GM18526 (cell line): Measurements from ENCODE around the gene TGM6.

Experiments used
- POLR2A ChIP-seq: IDR thresholded peaks from 3 replicates; pipeline ENCODE4 v1.6.1; 2011; ENCODE audit not compliant: insufficient read length; ENCODE audit errors: extremely low read depth

The TGM6 gene

DNA sequence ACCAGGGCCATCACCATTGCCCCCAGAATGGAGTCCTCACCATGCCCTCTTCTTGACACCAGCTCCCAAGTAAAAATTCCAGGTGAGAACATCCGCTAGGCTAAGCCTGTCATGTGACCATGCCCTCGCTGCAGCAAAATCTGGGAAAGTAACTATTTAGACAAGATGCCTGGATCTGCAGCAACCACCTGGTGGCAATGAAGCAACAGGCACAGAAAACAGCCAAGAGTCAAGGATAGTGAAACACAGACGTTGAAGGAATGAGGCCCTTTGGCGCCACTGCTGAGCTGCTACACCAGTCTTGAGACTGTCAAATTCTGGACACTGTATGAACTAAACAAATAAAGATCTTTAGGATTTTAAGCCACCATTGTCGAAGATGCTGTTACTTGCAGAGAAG is 30.1 kb upstream of the TGM6 start:
- no peak for TF ChIP-seq POLR2A

DNA sequence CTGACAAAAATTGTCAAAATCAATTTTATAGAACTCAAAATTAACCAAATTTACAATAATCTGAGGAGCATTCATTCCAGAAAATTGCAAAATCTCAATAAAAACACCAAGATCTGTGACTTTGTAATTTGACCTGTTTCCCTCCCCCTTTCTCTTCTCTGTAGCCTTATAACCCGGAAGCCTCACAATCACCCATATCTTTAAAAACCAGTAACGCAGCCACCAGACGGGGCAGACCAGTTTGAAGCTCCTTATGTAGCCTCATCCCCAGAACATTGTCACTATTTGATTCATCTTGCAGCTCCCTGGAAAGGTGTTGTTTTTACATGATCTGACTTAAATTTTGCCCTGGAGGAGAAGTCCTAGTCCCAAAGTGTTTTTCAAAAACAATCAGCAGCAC is 27.5 kb upstream of the TGM6 start:
- TF ChIP-seq POLR2A = no peak

DNA sequence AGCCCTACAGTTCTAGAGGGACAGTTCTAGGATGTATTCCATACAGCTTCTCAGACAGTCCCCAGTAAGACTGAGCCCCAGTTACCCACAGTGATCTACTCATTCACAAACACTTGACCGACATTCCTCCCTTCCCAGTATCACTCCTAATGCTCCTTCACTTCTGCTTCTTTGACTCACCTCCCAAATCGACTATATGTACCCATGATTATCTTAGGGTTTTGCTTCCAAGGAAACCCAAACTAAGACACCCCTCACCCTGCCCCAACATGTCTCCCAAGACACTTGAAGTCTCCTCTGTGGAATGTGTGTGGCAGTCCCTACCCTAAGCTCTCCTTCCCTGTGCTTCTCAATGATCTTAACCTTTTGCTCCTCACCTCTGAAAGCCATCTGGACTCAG is 23.6 kb upstream of the TGM6 start:
- TF ChIP-seq POLR2A = no peak

DNA sequence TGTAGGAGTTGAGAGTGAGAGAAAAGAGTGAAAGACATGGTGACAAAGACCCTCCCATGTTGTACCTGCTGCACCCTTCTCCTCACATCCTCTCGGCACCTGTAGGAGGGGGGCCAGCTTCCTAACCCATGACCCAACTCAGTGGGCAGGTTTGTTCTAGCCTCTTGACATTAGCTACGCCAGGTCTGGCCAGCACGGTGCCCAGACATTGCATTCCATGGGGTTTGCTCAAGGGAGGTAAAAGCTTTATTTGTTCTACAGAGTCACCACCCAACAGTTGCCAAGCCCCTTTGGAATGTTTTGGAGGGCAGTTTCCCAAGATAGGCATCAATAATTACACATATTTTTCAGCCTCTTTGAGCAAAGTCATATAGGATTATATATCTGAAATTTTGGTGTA is 22.7 kb upstream of the TGM6 start:
- TF ChIP-seq POLR2A = no peak

DNA sequence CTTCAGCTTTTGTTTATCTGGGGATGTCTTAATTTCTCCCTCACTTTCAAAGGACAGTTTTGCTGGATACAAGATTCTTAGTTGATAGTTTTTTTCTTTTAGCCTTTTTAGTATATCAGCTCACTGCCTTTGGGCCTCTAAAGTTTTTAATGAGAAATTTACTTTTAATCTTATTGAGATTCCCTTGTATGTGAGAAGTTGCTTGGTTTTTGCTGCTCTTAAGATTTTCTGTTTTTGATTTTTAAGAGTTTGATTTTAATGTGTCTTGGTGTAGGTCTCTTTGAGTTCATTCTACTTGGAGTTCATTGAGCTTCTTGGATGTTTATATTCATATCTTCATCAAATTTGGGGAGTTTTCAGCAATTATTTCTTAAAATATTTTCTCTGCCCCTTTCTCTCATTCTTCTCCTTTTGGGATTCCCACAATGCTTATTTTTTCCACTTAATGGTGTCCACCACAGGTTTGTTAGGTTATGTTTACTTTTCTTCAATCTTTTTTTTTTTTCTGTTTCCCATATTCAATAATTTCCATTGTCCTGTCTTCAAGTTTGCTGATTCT is 19.6 kb upstream of the TGM6 start:
- no peak for TF ChIP-seq POLR2A

DNA sequence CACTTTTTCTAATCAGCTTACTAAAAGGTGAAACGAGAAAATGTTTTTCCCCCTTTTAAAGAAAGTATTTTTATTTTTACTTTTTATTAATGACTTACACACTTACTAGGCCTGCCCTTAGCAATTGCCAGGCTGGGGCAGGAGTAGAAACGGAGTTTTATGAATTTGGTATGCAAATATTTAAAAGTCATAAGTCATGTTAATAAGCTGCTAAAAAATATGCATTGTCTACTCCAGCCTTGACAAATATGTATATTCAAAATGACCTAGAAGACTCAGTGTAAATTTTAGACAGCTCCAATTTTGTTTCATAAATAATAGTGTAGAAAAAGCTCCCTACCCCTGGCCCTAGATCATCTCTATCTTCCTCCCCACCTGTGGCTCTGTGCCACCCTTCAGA is 17.5 kb upstream of the TGM6 start:
- TF ChIP-seq POLR2A = no peak

DNA sequence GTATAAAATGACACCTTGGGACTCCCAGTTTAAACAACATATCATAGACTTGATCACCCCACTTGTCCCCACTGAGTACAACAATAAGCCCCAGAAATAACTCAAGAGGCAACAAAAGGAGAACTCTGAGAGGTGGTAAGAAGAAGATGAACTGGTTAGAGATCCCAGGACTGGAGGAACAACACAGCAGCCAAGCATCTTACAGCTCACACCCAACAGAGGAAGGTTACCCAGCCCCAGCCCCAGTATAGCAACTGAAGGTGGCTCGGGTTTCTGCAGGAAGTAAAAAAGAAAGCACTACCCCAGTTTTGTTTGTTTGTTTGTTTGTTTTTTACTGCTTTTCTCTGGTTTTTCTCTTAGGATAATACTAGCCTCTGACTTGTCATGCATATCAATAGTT is 17.1 kb upstream of the TGM6 start:
- no peak for TF ChIP-seq POLR2A

DNA sequence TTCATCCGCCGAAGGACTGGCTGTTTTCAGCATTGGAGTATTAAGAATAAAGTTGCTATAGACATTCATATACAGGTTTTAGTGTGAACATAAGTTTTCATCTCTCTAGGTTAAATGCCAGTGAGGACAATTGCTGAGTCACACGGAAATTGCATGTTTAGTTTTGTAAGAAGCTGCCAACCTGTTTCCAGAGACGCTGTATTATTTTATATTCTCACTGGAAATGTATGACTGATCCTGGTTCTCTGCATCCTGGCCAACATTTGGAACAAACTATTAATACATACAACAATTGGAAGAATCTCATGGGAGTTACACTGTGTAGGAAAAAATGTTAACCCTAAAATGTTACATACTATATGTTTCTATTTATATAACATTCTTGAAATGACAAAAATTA is 16.7 kb upstream of the TGM6 start:
- no peak for TF ChIP-seq POLR2A

DNA sequence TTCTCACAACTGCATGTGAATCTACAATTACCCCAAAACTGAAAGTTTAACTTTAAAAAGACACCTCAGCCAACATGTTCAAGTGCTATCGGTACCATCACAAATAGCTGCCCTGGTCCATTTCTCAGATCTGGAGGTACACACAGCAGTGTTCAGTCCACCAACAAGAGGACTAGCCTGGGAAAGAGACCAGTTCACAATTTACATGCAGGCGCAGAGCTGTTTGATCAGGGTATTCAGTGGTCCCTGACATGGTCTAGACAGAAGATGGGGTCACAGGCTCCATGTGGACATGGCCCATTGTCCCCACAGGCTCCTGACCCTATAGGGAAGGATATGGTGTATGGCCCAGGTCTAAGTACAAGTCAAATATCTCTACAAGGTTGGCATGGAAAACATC is 15.6 kb upstream of the TGM6 start:
- no peak for TF ChIP-seq POLR2A

DNA sequence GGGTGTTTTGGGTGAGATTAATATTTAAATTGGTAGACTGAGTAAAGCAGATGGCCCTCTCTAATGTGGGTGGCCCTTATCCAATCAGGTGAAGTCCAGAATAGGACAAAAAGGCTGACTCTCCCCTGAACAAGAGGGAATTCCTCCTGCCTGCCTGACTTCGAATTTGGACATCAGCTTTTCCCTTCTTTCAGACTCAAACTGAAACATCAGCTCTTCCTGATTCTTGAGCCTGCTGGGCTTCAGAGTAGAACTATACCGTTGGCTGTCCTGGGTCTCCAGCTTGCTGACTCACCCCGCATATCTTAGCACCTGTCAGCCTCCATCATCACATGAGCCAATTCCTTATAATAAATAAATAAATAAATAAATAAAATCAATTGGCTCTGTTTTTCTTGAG is 15.0 kb upstream of the TGM6 start:
- no peak for TF ChIP-seq POLR2A

DNA sequence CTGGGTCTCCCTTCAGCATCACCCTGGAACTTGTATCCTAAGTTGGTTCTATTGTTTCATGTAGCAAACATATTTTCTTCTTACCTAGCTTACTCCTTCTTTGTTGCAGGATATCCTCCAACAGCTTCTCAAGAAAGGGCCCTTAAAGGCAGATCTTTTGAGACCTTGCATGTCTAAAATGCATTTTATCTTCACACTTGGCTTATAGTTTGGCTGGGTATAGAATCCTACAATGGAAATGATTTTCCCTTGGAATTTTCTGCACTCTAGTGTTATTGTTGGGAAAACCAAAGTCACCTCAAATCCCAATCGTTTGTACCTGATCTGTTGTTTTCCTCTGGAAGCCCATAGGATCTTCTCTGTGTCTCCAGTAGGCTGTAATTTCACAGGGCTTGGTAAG is 12.1 kb upstream of the TGM6 start:
- no peak for TF ChIP-seq POLR2A

DNA sequence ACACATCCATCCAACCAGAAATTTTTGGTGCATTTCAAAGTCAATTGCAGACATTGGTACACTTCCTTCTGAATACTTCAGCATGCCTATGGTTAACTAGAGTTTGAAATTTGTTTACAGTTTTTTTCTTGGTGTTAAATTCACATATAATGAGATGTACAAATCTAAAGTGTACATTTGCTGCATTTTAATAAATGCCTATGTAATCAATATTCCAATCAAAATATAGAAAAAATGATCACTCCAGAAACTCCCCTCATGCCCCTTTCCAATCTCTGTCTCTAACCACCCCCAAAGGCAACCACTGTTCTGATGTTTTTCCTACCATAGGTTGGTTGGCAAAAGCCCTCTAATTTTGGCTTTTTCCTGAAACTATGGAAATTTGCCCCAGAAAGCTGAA is 7.6 kb upstream of the TGM6 start:
- no peak for TF ChIP-seq POLR2A

DNA sequence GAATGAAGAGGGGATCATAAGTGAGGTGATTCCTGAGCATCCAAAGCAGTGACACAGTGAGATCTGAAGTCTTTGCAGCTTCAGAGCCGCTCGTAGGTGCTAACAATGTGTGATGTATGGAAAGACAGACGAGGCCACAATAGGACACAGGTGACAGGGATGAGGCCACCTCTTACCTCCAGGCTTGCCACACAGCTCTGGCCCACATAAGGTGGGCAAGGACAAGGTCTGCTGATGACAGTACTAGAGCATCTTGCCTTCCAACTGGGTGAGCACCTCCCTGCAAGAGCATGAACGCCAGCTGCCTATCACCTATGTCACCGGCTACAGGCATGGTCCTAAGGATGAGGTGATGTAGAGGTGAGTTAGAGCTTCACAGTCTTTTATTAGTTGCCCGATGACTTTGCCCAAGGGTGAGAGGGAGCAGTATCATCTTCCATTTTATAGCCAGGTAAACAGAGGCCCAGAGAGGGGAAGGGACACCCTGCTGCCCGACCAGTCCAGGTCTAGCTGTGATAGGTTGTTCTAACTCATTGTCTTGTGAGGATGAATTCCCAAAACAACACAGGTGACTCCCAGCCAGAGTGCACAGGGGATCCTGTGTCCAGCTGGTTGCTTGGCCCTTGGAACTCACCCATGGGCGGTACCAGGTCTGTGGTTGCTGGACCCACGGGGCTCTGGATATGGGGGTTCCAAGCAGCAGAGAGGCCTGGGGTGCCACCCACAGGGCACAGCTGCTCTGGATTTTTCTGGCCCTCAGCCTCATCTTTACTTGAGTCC is 6.2 kb upstream of the TGM6 start:
- TF ChIP-seq POLR2A = no peak

DNA sequence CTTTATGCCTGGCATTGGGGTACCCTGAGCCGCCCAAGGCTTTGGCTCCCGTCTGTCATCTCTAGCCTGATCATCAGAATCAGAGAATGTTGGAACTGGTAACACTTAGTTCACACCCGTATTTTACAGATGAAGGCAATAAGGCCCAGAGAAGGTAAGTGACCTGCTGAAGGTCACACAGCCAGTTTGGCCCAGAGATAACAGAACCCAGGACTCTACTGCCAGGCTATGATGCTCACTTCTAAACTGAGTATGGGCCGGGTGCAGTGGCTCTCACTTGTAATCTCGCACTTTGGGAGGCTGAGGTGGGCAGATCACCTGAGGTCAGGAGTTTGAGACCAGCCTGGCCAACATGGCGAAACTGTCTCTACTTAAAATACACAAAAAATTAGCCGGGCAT is 1.8 kb upstream of the TGM6 start:
- no peak for TF ChIP-seq POLR2A

DNA sequence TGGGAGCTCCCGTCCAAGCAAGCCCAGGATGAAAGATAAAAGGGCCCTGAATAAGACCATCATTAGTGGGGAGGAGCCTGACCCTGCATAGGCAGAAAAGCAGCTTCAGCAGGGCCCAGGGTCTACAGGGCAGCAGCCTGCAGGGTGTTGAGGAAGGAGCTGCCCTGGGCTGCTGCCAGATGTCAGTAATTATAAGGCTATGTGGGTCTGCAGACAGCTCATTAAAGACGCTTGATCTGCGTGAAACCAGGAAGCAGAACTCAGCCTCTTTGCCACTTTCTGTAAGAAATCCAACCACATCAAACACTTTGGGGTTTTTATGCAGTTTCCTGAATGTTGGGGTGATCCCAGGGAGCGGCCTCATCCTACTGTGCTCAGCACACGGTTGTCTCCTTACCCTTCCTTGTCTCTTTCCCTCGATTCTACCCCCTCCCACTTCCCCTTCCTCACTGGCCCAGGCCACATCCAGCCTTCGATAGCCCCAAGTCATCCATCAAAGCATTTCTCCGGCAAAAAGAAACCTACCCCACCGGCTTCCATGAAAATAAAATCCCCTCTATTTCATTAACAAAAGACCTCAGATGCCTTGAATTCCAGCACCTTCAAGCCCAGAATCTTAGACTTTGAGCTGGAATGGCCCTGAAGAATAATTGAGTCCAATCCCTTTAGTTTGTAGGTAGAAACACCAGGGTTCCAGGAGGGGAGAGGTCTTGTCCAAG is 1.0 kb upstream of the TGM6 start:
- no peak for TF ChIP-seq POLR2A

DNA sequence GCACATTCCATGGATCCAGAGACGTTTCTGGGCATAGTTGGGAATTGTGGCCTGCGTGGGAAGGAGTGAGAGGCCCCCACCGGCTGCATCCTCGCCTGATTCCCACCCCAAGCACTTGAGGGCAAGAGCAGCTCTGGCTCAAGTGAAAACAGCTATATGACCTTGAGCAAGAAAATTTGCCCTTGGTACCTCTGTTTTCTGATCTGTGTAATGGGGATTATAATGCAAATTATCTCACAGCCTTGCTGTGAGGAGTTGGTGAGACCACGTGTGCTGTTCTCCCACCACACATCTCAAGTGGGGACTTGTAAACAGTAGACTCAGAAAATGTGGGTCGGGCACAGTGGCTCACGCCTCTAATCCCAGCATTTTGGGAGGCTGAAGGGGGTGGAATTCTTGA is 602 bp downstream of the TGM6 start:
- no peak for TF ChIP-seq POLR2A
